ENCODE data around the gene DAZAP2.

GRCh38 chr12:51270067-51270950 lies 31.7 kb downstream of the DAZAP2 start, which contains the start of gene SMAGP:
- TF ChIP-seq NR2F2 (IDR thresholded peaks at IDR 0.05; ENCODE audit: borderline replicate concordance, low read depth): no peak
- TF ChIP-seq CTCF (CRISPR knock-in tag; IDR thresholded peaks at IDR 0.05): peak; percentile 45; the same call in 1 of the 2 replicates

Measured in HepG2 (cell line).